HFFc6 (cell line): ENCODE data around the gene C11orf54. TPM values are rescaled to one million over a fixed set of nuclear protein-coding genes. Genes with fewer than 3 reads are reported as not detected.
"Not testable (repeated sequence)": the region's sequence is repeated elsewhere in the genome, so short reads cannot be mapped to it uniquely, and the experiment has no call there.

ENCODE experiments used
- DNase-seq: peaks from one replicate; pipeline ENCODE4 v3.0.0-alpha.2; 2018
- H3K27ac Mint-ChIP-seq: 2 replicates; pipeline ENCODE4 v1.8.0; 2020; ENCODE audit warnings: mild to moderate bottlenecking, mixed read lengths
- H3K27me3 Mint-ChIP-seq: 2 replicates; pipeline ENCODE4 v1.8.0; 2021; ENCODE audit warnings: mild to moderate bottlenecking, moderate library complexity, mixed read lengths; ENCODE audit not compliant: insufficient read depth
- H3K36me3 Mint-ChIP-seq: 2 replicates; pipeline ENCODE4 v1.8.0; 2021; ENCODE audit warnings: low read depth, mixed read lengths
- H3K4me1 Mint-ChIP-seq: 2 replicates; pipeline ENCODE4 v1.8.0; 2020; ENCODE audit warnings: low read depth, mixed read lengths
- H3K4me3 Mint-ChIP-seq: 2 replicates; pipeline ENCODE4 v1.8.0; 2020; ENCODE audit warnings: mild to moderate bottlenecking, moderate library complexity, mixed read lengths
- H3K9me3 Mint-ChIP-seq: 2 replicates; pipeline ENCODE4 v1.8.0; 2020; ENCODE audit warnings: mild to moderate bottlenecking, mixed read lengths
- total RNA-seq, 6 experiments: library from RNA; stranded (reverse); fragmentation: NEBNext Ultra II Directional; extraction: Animal tissue kit (Norgen Biotek cat#: 25700); gene quantifications; 2 replicates in 1 of 6; 3 replicates in 5 of 6; pipeline ENCODE4 v1.2.3, GENCODE V29; 2021
- TF ChIP-seq, protein P1 (sequence below): fragments of 200-600 bp; sonication (generic); IDR thresholded peaks from 2 replicates; pipeline ENCODE4 v1.5.0; 2021; ENCODE audit warnings: antibody characterized with exemption, mild to moderate bottlenecking

The C11orf54 gene
- total RNA-seq, 6 experiments from 2014 or later, result 10.1 to 14.4 (median 12.7) TPM

DNA sequence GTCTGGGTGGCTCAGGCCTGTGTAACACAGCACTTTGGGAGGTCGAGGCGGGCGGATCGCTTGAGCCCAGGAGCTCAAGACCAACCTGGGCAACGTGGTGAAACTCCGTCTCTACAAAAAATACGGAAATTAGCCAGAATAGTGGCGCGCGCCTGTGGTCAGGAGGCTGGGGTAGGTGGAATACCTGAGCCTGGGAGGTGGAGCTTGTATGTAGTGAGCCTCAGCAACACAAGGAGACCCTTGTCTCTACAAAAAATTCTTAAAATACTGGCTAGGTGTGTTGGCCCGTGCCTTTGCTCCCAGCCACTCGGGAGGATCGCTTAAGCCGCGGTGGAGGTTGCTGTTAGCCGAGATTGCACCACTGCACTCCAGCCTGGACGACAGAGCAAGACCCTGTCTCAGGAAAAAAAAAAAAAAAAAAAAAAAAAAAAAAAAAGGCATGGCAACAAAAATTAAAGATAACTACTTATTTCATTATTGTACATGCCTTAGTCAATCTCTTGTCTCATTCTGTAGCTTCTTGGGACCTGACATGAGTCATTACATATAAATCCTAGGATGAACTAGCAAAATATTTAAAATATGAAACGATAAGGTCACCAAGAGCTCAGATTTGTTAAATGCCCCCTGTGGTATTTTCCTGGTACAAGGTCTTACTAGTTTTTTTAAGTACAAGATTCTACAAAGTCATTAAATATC is 1.3 kb upstream of the C11orf54 start:
- H3K4me1 Mint-ChIP-seq, result peaks cover 59% of the 10 kb centered on the region
- H3K27me3 Mint-ChIP-seq, result peaks cover 13% of the 10 kb centered on the region
- peaks cover 9% of the 10 kb centered on the region; the same call in 1 of the 2 replicates for H3K9me3 Mint-ChIP-seq
- H3K36me3 Mint-ChIP-seq, result peaks cover 58% of the 10 kb centered on the region
- TF ChIP-seq, protein P1, sequence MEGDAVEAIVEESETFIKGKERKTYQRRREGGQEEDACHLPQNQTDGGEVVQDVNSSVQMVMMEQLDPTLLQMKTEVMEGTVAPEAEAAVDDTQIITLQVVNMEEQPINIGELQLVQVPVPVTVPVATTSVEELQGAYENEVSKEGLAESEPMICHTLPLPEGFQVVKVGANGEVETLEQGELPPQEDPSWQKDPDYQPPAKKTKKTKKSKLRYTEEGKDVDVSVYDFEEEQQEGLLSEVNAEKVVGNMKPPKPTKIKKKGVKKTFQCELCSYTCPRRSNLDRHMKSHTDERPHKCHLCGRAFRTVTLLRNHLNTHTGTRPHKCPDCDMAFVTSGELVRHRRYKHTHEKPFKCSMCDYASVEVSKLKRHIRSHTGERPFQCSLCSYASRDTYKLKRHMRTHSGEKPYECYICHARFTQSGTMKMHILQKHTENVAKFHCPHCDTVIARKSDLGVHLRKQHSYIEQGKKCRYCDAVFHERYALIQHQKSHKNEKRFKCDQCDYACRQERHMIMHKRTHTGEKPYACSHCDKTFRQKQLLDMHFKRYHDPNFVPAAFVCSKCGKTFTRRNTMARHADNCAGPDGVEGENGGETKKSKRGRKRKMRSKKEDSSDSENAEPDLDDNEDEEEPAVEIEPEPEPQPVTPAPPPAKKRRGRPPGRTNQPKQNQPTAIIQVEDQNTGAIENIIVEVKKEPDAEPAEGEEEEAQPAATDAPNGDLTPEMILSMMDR, result no peak
- peak overlapping the region; percentile 99 for H3K4me3 Mint-ChIP-seq
- DNase-seq, result peak; percentile 41
- peak overlapping the region; percentile 99 for H3K27ac Mint-ChIP-seq

GRCh38 chr11:93740730-93741093 is 760 bp upstream of the C11orf54 start:
- Mint-ChIP-seq H3K36me3 (peaks cover 57% of the 10 kb centered on the region), H3K4me1 (peaks cover 58% of the 10 kb centered on the region), H3K27ac (peak overlapping the region; percentile 99), H3K9me3 (peaks cover 9% of the 10 kb centered on the region; the same call in 1 of the 2 replicates), H3K4me3 (peak overlapping the region; percentile 99), H3K27me3 (peaks cover 13% of the 10 kb centered on the region)
- peak; percentile 38 for DNase-seq
- TF ChIP-seq, protein P1, result no peak

GRCh38 chr11:93741882-93742226 is 382 bp downstream of the C11orf54 start:
- Mint-ChIP-seq H3K27ac (peak overlapping the region; percentile 99), H3K9me3 (peaks cover 9% of the 10 kb centered on the region; the same call in 1 of the 2 replicates), H3K27me3 (peaks cover 13% of the 10 kb centered on the region), H3K36me3 (peaks cover 46% of the 10 kb centered on the region), H3K4me3 (peak overlapping the region; percentile 99), H3K4me1 (peaks cover 47% of the 10 kb centered on the region)
- DNase-seq, result peak; percentile 50
- TF ChIP-seq, protein P1, result no peak

DNA sequence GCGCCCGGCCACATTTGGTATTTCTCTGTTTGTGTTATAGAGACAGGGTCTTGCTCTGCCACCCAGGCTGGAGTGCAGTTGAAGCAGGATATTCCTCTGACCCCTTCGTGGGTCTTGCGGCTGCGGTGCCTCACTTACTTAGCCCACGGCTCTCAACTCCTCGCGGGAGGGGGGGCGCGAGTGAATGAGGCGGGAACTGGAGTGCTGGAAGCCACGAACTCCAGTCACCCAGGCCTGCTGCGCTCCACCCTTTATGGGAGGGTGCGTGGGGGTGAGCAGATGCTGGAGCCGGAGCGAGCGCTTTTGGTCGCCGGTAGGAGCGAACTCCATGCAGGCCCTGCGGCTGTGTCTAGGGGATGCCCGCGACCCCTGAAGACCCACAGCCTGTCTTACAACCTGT is 1.8 kb downstream of the C11orf54 start:
- H3K27me3 Mint-ChIP-seq, result peaks cover 13% of the 10 kb centered on the region
- H3K36me3 Mint-ChIP-seq, result peaks cover 31% of the 10 kb centered on the region
- no peak for DNase-seq
- H3K4me1 Mint-ChIP-seq, result peaks cover 33% of the 10 kb centered on the region
- TF ChIP-seq, protein P1, result no peak
- H3K9me3 Mint-ChIP-seq, result peaks cover 9% of the 10 kb centered on the region; the same call in 1 of the 2 replicates
- H3K4me3 Mint-ChIP-seq, result peak overlapping the region; percentile 54
- H3K27ac Mint-ChIP-seq, result no peak overlapping the region

DNA sequence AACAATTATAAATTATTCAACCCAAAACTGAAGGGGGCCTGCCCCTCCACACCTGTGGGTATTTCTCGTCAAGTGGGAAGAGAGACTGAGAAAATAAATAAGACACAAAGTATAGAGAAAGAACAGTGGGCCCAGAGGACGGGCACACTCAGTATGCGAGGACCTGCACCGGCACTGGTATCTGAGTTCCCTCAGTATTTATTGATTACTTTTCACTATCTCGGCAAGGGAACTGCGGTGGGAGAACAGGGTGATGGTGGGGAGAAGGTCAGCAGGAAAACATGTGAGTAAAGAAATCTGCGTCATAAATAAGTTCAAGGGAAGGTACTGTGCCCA is 3.2 kb downstream of the C11orf54 start:
- TF ChIP-seq, protein P1, result no peak
- peaks cover 9% of the 10 kb centered on the region; the same call in 1 of the 2 replicates for H3K9me3 Mint-ChIP-seq
- H3K27me3 Mint-ChIP-seq, result peaks cover 13% of the 10 kb centered on the region
- DNase-seq, result no peak
- peaks cover 18% of the 10 kb centered on the region for H3K36me3 Mint-ChIP-seq
- peak overlapping the region; percentile 66 for H3K4me3 Mint-ChIP-seq
- peaks cover 19% of the 10 kb centered on the region for H3K4me1 Mint-ChIP-seq
- peak overlapping the region; percentile 66 for H3K27ac Mint-ChIP-seq

- Mint-ChIP-seq H3K27me3 (peaks cover 13% of the 10 kb centered on the region), H3K27ac (peak overlapping the region; percentile 66), H3K4me3 (peak overlapping the region; percentile 66)
Observed at GRCh38 chr11:93745005-93745755, 3.7 kb downstream of the C11orf54 start.

More at GRCh38 chr11:93745005-93745755, 3.7 kb downstream of the C11orf54 start:
- Mint-ChIP-seq H3K36me3 (peaks cover 12% of the 10 kb centered on the region), H3K4me1 (peaks cover 16% of the 10 kb centered on the region)
- H3K9me3 Mint-ChIP-seq, result not testable (repeated sequence)
- peak; percentile 20 for DNase-seq
